Subcutaneous abdominal adipose tissue (tissue), 5 donors: ENCODE data around the gene ZNF783.
"Not testable (repeated sequence)": the region's sequence is repeated elsewhere in the genome, so short reads cannot be mapped to it uniquely, and the experiment has no call there.

Experiments
- H3K27ac ChIP-seq: one replicate; pipeline ENCODE4 v1.7.0; 2013; ENCODE audit warnings: low read depth, mild to moderate bottlenecking, inconsistent platforms, low read length, moderate library complexity
- H3K27me3 ChIP-seq, 5 donors: one replicate each; pipeline ENCODE4 v1.7.0; 2013; ENCODE audit warnings: low read length in 5 of 5, inconsistent platforms in 1 of 5; ENCODE audit not compliant: control insufficient read depth in 5 of 5, insufficient read depth in 4 of 5
- H3K36me3 ChIP-seq, 5 donors: one replicate each; pipeline ENCODE4 v1.7.0; 2013; ENCODE audit warnings: low read length in 5 of 5; ENCODE audit not compliant: control insufficient read depth in 5 of 5, insufficient read depth in 5 of 5
- H3K4me1 ChIP-seq, 5 donors: one replicate each; pipeline ENCODE4 v1.7.0; 2013; ENCODE audit warnings: low read length in 5 of 5, mild to moderate bottlenecking in 3 of 5, moderate library complexity in 1 of 5; ENCODE audit not compliant: control insufficient read depth in 5 of 5, insufficient read depth in 5 of 5
- H3K4me3 ChIP-seq, 5 donors: one replicate each; pipeline ENCODE4 v1.7.0; 2013; ENCODE audit warnings: low read length in 5 of 5, low read depth in 1 of 5
- H3K9ac ChIP-seq, 5 donors: one replicate each; pipeline ENCODE4 v1.7.0; 2013; ENCODE audit warnings: low read length in 5 of 5, mild to moderate bottlenecking in 4 of 5, moderate library complexity in 3 of 5
- H3K9me3 ChIP-seq, 5 donors: one replicate each; pipeline ENCODE4 v1.7.0; 2013; ENCODE audit warnings: low read length in 5 of 5; ENCODE audit not compliant: control insufficient read depth in 5 of 5
- donor health status: healthy.
- donor health status: healthy.
- donor health status: healthy.
- donor health status: healthy.
- donor health status: healthy.

ZNF783 gene

DNA sequence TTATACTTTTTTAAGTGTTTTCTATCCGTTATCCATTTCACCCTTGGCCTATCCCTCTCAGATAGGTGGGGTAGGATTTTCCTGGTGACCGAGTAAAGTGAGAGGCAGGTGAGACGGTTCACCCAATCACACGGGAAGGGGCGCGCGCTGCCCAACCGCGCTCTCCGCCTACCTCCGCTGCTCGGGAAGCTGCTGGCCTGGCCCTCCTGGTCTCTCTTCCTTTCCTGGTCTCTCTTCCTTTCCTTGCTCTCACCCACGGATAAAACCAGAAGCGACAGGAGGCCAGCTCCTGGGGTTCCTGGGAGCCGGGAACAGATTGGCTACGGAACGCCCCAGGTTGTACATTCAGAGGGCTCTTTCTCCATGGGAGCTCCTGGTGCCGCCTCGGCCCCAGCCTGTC, 36.9 kb upstream of the ZNF783 start:
- Histone ChIP-seq H3K36me3 (peaks cover 0 to 51% (median 39%) of the 10 kb centered on the region in 5 donors), H3K27me3 (no peaks in the 10 kb centered on the region), H3K27ac (no peak overlapping the region), H3K9me3 (peaks cover 0 to 2% (median 0%) of the 10 kb centered on the region in 5 donors), H3K4me1 (peaks cover 0 to 9% (median 0%) of the 10 kb centered on the region in 5 donors), H3K4me3 (no peak overlapping the region), H3K9ac (no peak overlapping the region)

DNA sequence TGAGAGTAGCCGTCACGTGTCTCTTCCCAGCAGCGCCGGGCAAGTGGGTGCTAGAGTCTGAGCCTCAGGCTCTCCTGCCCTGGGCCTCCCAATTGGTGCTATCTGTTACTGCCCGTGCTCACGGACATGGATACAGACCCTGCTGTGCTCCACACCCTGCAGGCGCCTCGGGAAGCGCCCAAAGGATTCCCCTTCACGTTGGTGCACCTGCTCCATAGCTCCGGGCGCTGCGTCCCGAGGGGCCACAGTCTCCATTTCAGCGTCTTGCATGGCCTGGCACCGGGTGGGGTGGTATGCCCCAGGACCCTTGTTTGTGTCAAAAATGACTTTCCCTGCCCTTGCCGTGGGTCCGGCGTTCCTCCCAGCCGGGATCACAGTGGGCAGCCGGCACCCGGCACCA, 36.3 kb upstream of the ZNF783 start:
- no peak overlapping the region for H3K4me3 ChIP-seq
- H3K4me1 ChIP-seq: peaks cover 0 to 9% (median 0%) of the 10 kb centered on the region in 5 donors
- H3K9ac ChIP-seq: no peak overlapping the region
- no peak overlapping the region for H3K27ac ChIP-seq
- no peaks in the 10 kb centered on the region for H3K27me3 ChIP-seq
- peaks cover 0 to 45% (median 35%) of the 10 kb centered on the region in 5 donors for H3K36me3 ChIP-seq
- H3K9me3 ChIP-seq: peaks cover 0 to 2% (median 0%) of the 10 kb centered on the region in 5 donors

- not testable (repeated sequence) for H3K9ac ChIP-seq, H3K27me3 ChIP-seq, H3K4me1 ChIP-seq, H3K27ac ChIP-seq, H3K9me3 ChIP-seq, H3K4me3 ChIP-seq
- peaks cover 0 to 38% (median 30%) of the 10 kb centered on the region in 5 donors for H3K36me3 ChIP-seq
Measured at GRCh38 chr7:149226366-149226765, 35.6 kb upstream of the ZNF783 start.

- no peak overlapping the region for H3K9ac ChIP-seq
- peaks cover 0 to 9% (median 0%) of the 10 kb centered on the region in 5 donors for H3K4me1 ChIP-seq
- H3K27ac ChIP-seq: no peak overlapping the region
- no peak overlapping the region for H3K4me3 ChIP-seq
- H3K36me3 ChIP-seq: peaks cover 0 to 32% (median 26%) of the 10 kb centered on the region in 5 donors
- H3K27me3 ChIP-seq: no peaks in the 10 kb centered on the region
- H3K9me3 ChIP-seq: peaks cover 0 to 2% (median 0%) of the 10 kb centered on the region in 5 donors
Measured at GRCh38 chr7:149226840-149227494, 35.0 kb upstream of the ZNF783 start.

GRCh38 chr7:149228831-149229471, 33.0 kb upstream of the ZNF783 start:
- H3K4me3 ChIP-seq: no peak overlapping the region
- peaks cover 0 to under 1% (median 0%) of the 10 kb centered on the region in 5 donors for H3K27me3 ChIP-seq
- H3K9ac ChIP-seq: no peak overlapping the region
- peaks cover 0 to 21% (median 18%) of the 10 kb centered on the region in 5 donors for H3K36me3 ChIP-seq
- H3K4me1 ChIP-seq: peaks cover 0 to 9% (median 0%) of the 10 kb centered on the region in 5 donors
- H3K27ac ChIP-seq: no peak overlapping the region
- H3K9me3 ChIP-seq: no peaks in the 10 kb centered on the region

DNA sequence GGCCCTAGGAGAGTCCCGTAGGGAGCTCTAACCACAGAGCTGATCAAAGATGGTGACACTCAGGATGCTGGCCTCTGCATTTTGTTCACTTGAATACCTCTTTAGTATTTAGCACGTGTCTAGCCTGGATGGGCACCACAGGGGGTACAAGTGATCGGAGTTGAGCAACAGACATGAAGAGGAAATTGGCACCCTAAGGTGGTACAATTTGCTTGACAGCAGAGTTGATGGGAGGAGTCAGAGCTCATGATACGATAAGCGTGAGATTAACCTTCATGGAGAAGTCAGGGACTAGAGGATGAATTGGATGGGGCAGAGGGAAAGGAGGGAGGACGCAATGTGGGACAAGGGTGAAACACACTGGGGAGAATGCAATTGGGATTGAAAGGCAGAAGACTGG, 32.5 kb upstream of the ZNF783 start:
- H3K4me1 ChIP-seq: peaks cover 0 to 9% (median 0%) of the 10 kb centered on the region in 5 donors
- no peak overlapping the region for H3K4me3 ChIP-seq
- H3K9me3 ChIP-seq: no peaks in the 10 kb centered on the region
- peaks cover 0 to 3% (median 0%) of the 10 kb centered on the region in 5 donors for H3K27me3 ChIP-seq
- no peak overlapping the region for H3K27ac ChIP-seq
- peaks cover 0 to 15% (median 12%) of the 10 kb centered on the region in 5 donors for H3K36me3 ChIP-seq
- no peak overlapping the region for H3K9ac ChIP-seq

DNA sequence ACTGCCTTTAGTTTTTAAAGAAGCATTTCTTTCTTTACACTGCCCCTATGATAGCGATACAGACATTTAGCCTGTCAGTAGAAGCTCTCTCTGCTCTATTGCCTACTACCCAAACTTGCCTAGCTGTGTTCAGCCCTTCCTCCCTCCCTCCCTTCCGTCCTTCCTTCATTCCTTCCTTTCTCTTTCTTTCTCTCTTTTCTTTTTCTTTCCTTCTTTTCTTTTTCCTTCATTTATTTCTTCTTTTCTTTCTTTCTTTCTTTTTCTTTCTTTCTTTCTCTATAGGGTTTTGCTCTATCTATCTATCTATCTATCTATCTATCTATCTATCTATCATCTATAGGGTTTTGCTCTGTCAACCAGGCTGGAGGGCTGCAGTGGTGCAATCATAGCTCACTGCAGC, 29.6 kb upstream of the ZNF783 start:
- no peak overlapping the region for H3K27ac ChIP-seq

DNA sequence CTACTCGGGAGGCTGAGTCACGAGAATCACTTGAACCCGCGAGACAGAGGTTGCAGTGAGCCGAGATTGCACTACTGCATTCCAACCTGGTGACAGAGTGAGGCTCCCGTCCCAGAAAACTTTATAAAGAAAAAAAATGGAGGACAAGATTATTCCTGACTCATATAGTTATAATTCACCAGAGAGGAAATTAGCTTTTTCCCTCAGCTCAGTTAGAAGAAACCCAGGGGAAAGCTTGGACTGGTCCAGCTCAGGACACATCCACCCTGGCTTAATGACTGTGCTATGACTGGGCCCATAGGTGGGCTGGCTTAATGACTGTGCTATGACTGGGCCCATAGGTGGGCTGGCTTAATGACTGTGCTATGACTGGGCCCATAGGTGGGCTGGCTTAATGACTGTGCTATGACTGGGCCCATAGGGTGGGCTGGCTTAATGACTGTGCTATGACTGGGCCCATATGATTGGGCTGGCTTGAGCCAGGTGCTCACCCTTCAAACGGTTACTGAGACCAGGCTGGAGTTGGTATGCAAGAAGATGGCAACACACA, 28.3 kb upstream of the ZNF783 start:
- H3K4me1 ChIP-seq, H3K27me3 ChIP-seq, H3K9me3 ChIP-seq, H3K9ac ChIP-seq, H3K27ac ChIP-seq, H3K4me3 ChIP-seq, H3K36me3 ChIP-seq: not testable (repeated sequence)

More for the DNA sequence above, 29.6 kb upstream of the ZNF783 start:
- Histone ChIP-seq H3K9ac (no peak overlapping the region), H3K4me3 (no peak overlapping the region), H3K36me3 (no peaks in the 10 kb centered on the region), H3K4me1 (peaks cover 0 to 4% (median 0%) of the 10 kb centered on the region in 5 donors), H3K27me3 (peaks cover 0 to 7% (median under 1%) of the 10 kb centered on the region in 5 donors), H3K9me3 (no peaks in the 10 kb centered on the region)

- Histone ChIP-seq H3K4me3 (no peak overlapping the region), H3K4me1 (peaks cover 4 to 23% (median 20%) of the 10 kb centered on the region in 5 donors), H3K36me3 (no peaks in the 10 kb centered on the region)
Measured at GRCh38 chr7:149237502-149237901, 24.5 kb upstream of the ZNF783 start.

GRCh38 chr7:149238051-149238450, 23.9 kb upstream of the ZNF783 start:
- Histone ChIP-seq H3K4me1 (peaks cover 4 to 23% (median 20%) of the 10 kb centered on the region in 5 donors), H3K4me3 (no peak overlapping the region), H3K9me3 (peaks cover 0 to 3% (median 0%) of the 10 kb centered on the region in 5 donors), H3K9ac (no peak overlapping the region), H3K36me3 (no peaks in the 10 kb centered on the region), H3K27me3 (peaks cover 0 to 7% (median 3%) of the 10 kb centered on the region in 5 donors), H3K27ac (no peak overlapping the region)

More at GRCh38 chr7:149237502-149237901, 24.5 kb upstream of the ZNF783 start:
- no peak overlapping the region for H3K9ac ChIP-seq
- H3K27ac ChIP-seq: no peak overlapping the region
- H3K27me3 ChIP-seq: peaks cover 0 to 7% (median 3%) of the 10 kb centered on the region in 5 donors
- no peaks in the 10 kb centered on the region for H3K9me3 ChIP-seq
